CD14-positive monocyte (primary cell): ENCODE results near the gene RGS13. TPM values are rescaled to one million over a fixed set of nuclear protein-coding genes. Genes with fewer than 3 reads are reported as not detected.

Experiments
- DNase-seq, 3 donors: peaks; one replicate each; pipeline ENCODE4 v3.0.0-alpha.2; 2011 to 2022
- H2AFZ ChIP-seq: 2 replicates; pipeline ENCODE4 v1.6.0; 2012; ENCODE audit warnings: mild to moderate bottlenecking, low read depth, low read length, inconsistent platforms; ENCODE audit not compliant: insufficient read depth, poor library complexity, severe bottlenecking
- H3K27ac ChIP-seq, 2 donors: 1 replicate in 1 of 2; 2 replicates in 1 of 2; pipeline ENCODE4 v1.5.1; 2012 to 2013; ENCODE audit warnings: low read length in 2 of 2, control low read depth in 1 of 2, inconsistent platforms in 1 of 2, low read depth in 1 of 2, mild to moderate bottlenecking in 1 of 2
- H3K27me3 ChIP-seq, 2 donors: one replicate each; pipeline versions ENCODE4 v1.6.0 to v1.6.1; 2011 to 2013; ENCODE audit warnings: low read length in 2 of 2; ENCODE audit not compliant: control insufficient read depth in 2 of 2, insufficient read depth in 2 of 2
- H3K36me3 ChIP-seq, 2 donors: replicated peaks in 1 of 2; 1 replicate in 1 of 2; 2 replicates in 1 of 2; pipeline versions ENCODE4 v1.5.1 to v1.6.1; 2012 to 2013; ENCODE audit warnings: low read length in 2 of 2, control low read depth in 1 of 2, inconsistent platforms in 1 of 2, mild to moderate bottlenecking in 1 of 2; ENCODE audit not compliant: insufficient read depth in 2 of 2, control insufficient read depth in 1 of 2
- H3K4me1 ChIP-seq, 2 donors: 1 replicate in 1 of 2; 2 replicates in 1 of 2; pipeline versions ENCODE4 v1.5.1 to v1.6.1; 2012 to 2013; ENCODE audit warnings: low read length in 2 of 2, control low read depth in 1 of 2, inconsistent platforms in 1 of 2, mild to moderate bottlenecking in 1 of 2, moderate library complexity in 1 of 2; ENCODE audit not compliant: insufficient read depth in 2 of 2, control insufficient read depth in 1 of 2
- H3K4me2 ChIP-seq: replicated peaks from 2 replicates; pipeline ENCODE3; 2012; ENCODE audit warnings: low read length, moderate library complexity, mild to moderate bottlenecking; ENCODE audit not compliant: poor library complexity, severe bottlenecking; ENCODE audit errors: extremely low read depth
- H3K4me3 ChIP-seq, 3 experiments: fragments of 200-600 bp in 1 of 3; sonication (generic) in 1 of 3; replicated peaks in 1 of 3; 1 replicate in 2 of 3; 2 replicates in 1 of 3; pipeline ENCODE4 v1.5.1; 2011 to 2013; ENCODE audit warnings: low read length in 3 of 3, mild to moderate bottlenecking in 3 of 3, control low read depth in 2 of 3, low read depth in 2 of 3, inconsistent platforms in 1 of 3, moderate library complexity in 1 of 3
- H3K79me2 ChIP-seq: 2 replicates; pipeline ENCODE4 v1.6.0; 2012; ENCODE audit warnings: mild to moderate bottlenecking, control low read depth, inconsistent platforms, low read length, moderate library complexity; ENCODE audit not compliant: insufficient read depth
- H3K9ac ChIP-seq: 2 replicates; pipeline ENCODE4 v1.6.0; 2017; ENCODE audit warnings: low read length, mild to moderate bottlenecking; ENCODE audit not compliant: insufficient read depth, poor library complexity, severe bottlenecking
- H3K9me3 ChIP-seq, 2 donors: replicated peaks in 1 of 2; 1 replicate in 1 of 2; 2 replicates in 1 of 2; pipeline versions ENCODE4 v1.5.1 to v1.6.1; 2012 to 2013; ENCODE audit warnings: low read length in 2 of 2, control low read depth in 1 of 2; ENCODE audit not compliant: control insufficient read depth in 1 of 2, insufficient read depth in 1 of 2
- H4K20me1 ChIP-seq: 2 replicates; pipeline ENCODE4 v1.6.0; 2012; ENCODE audit warnings: mild to moderate bottlenecking, low read length, control low read depth, moderate library complexity; ENCODE audit not compliant: insufficient read depth
- H3K27ac Mint-ChIP-seq, 7 donors: one replicate each; pipeline ENCODE4 v1.8.0; 2020; ENCODE audit warnings: mild to moderate bottlenecking in 7 of 7, mixed read lengths in 7 of 7, moderate library complexity in 6 of 7, inconsistent platforms in 2 of 7
- H3K27me3 Mint-ChIP-seq, 3 donors: one replicate each; pipeline ENCODE4 v1.8.0; 2021 to 2022; ENCODE audit warnings: low read depth in 3 of 3, mild to moderate bottlenecking in 3 of 3, mixed read lengths in 3 of 3, moderate library complexity in 3 of 3, inconsistent platforms in 1 of 3
- H3K36me3 Mint-ChIP-seq, 2 donors: one replicate each; pipeline ENCODE4 v1.8.0; 2020; ENCODE audit warnings: mixed read lengths in 2 of 2, inconsistent platforms in 1 of 2, mild to moderate bottlenecking in 1 of 2
- H3K4me1 Mint-ChIP-seq: one replicate; pipeline ENCODE4 v1.8.0; 2020; ENCODE audit warnings: mild to moderate bottlenecking, mixed read lengths
- H3K4me3 Mint-ChIP-seq, 2 donors: one replicate each; pipeline ENCODE4 v1.8.0; 2020; ENCODE audit warnings: mild to moderate bottlenecking in 2 of 2, mixed read lengths in 2 of 2, moderate library complexity in 1 of 2
- H3K9me3 Mint-ChIP-seq, 7 donors: one replicate each; pipeline ENCODE4 v1.8.0; 2020 to 2022; ENCODE audit warnings: mixed read lengths in 7 of 7, mild to moderate bottlenecking in 6 of 7, moderate library complexity in 6 of 7, inconsistent platforms in 2 of 7
- CTCF ChIP-seq: fragments of 200-600 bp; IDR thresholded peaks from one replicate; pipeline ENCODE4 v1.8.0; 2022; ENCODE audit warnings: antibody characterized with exemption, mild to moderate bottlenecking
- WGBS: methylation state at CpG from one replicate; pipeline ENCODE4 v1.1.5; 2013; ENCODE audit warnings: missing lambda C conversion rate; ENCODE audit not compliant: insufficient coverage; 5-methylcytosine and 5-hydroxymethylcytosine counted together
- intact Hi-C, 2 donors: fragments of 100-400 bp; cut with micrococcal nuclease; formaldehyde crosslinking; loops; one replicate each; pipeline versions ENCODE4 v1.15.0 to v1.15.1; 2023
- polyA plus RNA-seq, 3 donors: library from polyadenylated mRNA; depleted of rRNA in 1 of 3; unstranded in 2 of 3; stranded (reverse) in 1 of 3; fragments of 300-500 nt in 2 of 3; fragments of >200 nt in 1 of 3; fragmentation: Illumina TruSeq in 2 of 3; gene quantifications; 1 replicate in 2 of 3; 2 replicates in 1 of 3; pipeline ENCODE4 v1.2.3, GENCODE V29; 2012 to 2021

The RGS13 gene
- polyA plus RNA-seq, 3 donors: not detected

DNA sequence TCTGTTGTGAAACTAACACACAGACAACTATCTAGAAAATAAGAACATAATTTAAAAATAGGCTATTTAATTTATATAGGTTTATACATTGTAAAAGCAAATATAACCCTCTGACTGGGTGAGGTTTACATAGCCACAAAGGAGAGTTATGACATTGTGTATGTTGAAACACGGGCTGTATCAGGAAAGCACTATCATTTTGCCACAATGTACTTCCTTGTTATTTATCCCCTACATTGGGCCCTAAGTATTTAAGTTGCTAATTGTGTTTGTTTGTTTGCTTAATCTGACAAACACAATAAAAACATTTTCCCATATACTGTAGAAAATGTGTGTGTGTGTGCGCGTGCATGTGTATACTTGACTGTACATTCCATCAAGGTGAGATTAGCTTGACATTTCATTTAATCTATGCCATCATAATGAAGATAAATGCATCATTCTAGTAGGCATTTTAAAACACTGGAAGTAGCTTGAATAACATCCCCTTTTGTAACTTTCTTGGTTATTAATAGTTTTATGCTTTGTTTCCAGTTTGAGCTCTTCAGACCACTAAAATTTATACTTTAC is 72.1 kb downstream of the RGS13 start:
- no peak overlapping the region for H3K4me3 Mint-ChIP-seq
- H4K20me1 ChIP-seq: no peaks in the 10 kb centered on the region
- no peak for TF ChIP-seq CTCF
- H3K4me2 ChIP-seq: no peak overlapping the region
- H3K27ac Mint-ChIP-seq: no peak overlapping the region
- no peaks in the 10 kb centered on the region for H3K36me3 Mint-ChIP-seq
- H3K4me1 Mint-ChIP-seq: peaks cover 6% of the 10 kb centered on the region
- H3K36me3 ChIP-seq: no peaks in the 10 kb centered on the region
- no peak overlapping the region for H2AFZ ChIP-seq
- H3K27ac ChIP-seq: peak overlapping the region in 1 of 2 donors; percentile 52
- peaks cover 9 to 14% of the 10 kb centered on the region in 2 donors for H3K4me1 ChIP-seq
- H3K9ac ChIP-seq: no peak overlapping the region
- no peaks in the 10 kb centered on the region for H3K9me3 ChIP-seq
- H3K4me3 ChIP-seq: no peak overlapping the region
- no peaks in the 10 kb centered on the region for H3K27me3 ChIP-seq
- no peaks in the 10 kb centered on the region for H3K27me3 Mint-ChIP-seq
- no peaks in the 10 kb centered on the region for H3K79me2 ChIP-seq
- intact Hi-C loops: no loop called here
- no peaks in the 10 kb centered on the region for H3K9me3 Mint-ChIP-seq
- no CpG with 5 or more reads among the region's 3 CpGs for WGBS
- DNase-seq: peak in 2 of 3 donors; percentile 7 to 30

DNA sequence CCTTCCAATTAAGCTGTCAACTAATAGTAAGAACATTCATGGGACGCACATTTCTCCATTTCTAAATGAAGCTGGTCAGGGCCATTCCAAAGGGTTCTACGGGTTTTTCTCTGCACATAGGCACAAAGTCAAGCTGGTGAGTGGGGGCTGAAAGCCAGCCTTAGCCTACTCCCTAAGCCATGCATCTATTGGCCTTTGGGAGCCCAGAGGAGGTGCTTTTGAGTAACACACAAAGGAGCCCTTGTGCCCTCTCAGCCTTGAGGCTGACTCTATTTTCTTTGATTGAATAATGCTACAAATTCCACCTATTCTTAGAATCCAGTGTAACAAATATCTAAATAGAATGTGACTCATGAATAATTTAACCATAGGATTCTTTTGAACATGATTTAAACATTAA is 73.6 kb downstream of the RGS13 start:
- no peak overlapping the region for H3K4me3 ChIP-seq
- no peaks in the 10 kb centered on the region for H3K79me2 ChIP-seq
- H3K27me3 Mint-ChIP-seq: no peaks in the 10 kb centered on the region
- no peak overlapping the region for H3K9ac ChIP-seq
- TF ChIP-seq CTCF: no peak
- no peak for DNase-seq
- no peaks in the 10 kb centered on the region for H3K36me3 Mint-ChIP-seq
- no peaks in the 10 kb centered on the region for H3K36me3 ChIP-seq
- H3K27me3 ChIP-seq: no peaks in the 10 kb centered on the region
- intact Hi-C loops: no loop called here
- H3K27ac ChIP-seq: no peak overlapping the region
- H2AFZ ChIP-seq: no peak overlapping the region
- H3K9me3 ChIP-seq: peaks cover 0 to under 1% of the 10 kb centered on the region in 2 donors
- no peak overlapping the region for H3K27ac Mint-ChIP-seq
- no peak overlapping the region for H3K4me2 ChIP-seq
- H3K9me3 Mint-ChIP-seq: peaks cover 0 to 2% (median 0%) of the 10 kb centered on the region in 7 donors
- no peaks in the 10 kb centered on the region for H4K20me1 ChIP-seq
- H3K4me3 Mint-ChIP-seq: no peak overlapping the region
- peaks cover 9 to 14% of the 10 kb centered on the region in 2 donors for H3K4me1 ChIP-seq
- H3K4me1 Mint-ChIP-seq: peaks cover 6% of the 10 kb centered on the region
- WGBS: no CpG with 5 or more reads among the region's 2 CpGs

Other genes with a start within 250 kb of the RGS13 start
- gene RGS1, start 60.4 kb upstream of the RGS13 start, polyA plus RNA-seq: 10 to 100 TPM in 2 of 3 donors, 1 to 10 TPM in 1; 2.4 to 17.7 (median 15.7) TPM
- gene RGS2, start 172.9 kb downstream of the RGS13 start, polyA plus RNA-seq: 1,000 to 10,000 TPM in 2 of 3 donors, 100 to 1,000 TPM in 1; 974 to 3,307 (median 1,708) TPM